ENCODE results near the gene KCNJ6.

The KCNJ6 gene

DNA sequence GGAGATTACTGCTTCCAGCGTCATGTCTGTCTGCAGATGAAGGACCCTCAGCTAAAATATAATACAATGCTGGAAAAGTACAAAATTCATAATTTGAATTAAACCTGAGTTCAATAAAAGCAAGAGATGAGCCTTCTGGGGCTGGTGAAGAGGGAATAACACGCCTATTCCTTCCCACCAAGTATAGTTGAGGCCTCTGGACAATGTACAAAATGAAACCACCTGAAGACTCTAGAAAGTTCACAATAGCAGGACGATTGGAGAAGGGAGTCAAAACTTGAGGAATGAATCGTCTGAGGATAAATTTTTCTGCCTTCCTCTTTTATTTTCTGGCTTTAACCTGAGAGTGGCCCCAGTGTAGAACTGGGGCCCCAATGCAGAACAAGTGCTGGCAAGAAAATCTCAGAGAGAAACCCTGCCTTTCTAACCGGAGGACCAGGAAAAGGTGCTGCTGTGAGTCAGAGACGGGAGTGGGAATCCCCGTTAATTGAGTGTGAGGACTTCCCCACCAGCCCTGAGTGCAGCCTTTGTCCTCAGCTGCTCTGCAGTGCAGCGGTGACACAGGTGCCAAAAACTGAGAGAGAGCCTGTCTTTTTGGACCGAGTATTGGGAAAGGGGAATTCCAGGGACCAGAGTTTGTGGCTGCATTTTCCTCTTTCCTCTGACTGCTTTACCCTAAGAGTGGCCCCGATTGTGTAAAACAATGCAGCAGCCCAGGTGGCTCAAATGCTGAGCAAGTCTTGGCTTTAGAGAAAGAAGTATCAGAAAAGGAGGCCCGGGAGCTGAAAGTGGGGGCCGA is 284.7 kb downstream of the KCNJ6 start:
- no peak for DNase-seq

DNA sequence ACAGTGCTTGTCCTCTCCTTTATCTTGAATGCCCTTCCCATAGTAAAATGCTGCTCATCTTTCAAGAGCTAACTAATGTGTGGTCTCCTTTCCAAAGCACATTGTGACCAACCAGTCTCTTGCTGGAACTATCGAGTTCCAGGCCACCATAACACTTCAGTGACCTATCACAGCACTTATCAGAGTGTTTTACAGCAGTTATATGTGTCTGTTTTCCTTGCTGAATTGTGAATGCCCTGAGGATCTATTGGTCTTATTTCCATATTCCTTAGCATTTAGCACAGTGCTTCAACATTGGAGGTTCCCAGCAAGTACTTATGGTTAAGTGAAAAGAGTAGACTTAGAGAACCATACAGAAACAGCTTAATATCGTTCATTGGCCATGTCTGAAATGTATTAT is 285.4 kb downstream of the KCNJ6 start:
- no peak for DNase-seq

DNA sequence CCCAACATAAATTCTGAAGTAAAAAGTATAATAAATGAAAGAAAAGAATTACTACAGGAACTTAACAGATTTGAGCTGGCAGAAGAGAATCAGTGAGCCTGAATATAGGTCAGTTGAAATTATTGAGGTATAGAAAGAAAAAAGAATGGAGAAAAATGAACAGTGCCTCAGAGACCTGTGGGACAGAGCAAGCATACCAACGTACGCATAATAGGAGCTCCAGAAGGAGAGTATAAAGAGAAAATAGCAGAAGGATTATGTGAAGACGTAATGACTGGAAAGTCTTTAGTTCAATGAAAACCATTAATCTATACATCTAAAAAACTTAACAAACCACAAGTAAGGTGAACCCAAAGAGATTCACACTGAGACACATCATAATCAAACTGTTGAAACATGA is 287.9 kb downstream of the KCNJ6 start:
- DNase-seq: no peak

DNA sequence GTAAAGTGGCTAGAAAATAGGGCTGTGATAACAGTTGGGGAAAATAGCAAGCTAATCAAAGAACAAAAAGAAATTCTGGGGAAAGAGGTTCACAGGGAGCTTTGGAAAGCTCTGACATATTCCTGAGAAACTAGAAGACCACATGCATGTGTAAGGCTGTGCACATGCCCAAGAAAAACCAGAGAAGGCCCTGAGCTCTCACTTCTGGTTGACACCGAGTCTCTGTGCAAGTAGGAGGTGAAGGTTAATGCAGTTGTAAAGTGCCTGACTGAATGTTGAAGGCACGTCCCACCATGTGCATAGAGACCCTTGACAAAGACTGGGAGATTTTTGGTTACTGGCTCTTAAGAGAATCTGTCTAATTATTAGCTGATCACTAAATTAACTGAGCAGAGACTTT is 288.7 kb downstream of the KCNJ6 start:
- no peak for DNase-seq

DNA sequence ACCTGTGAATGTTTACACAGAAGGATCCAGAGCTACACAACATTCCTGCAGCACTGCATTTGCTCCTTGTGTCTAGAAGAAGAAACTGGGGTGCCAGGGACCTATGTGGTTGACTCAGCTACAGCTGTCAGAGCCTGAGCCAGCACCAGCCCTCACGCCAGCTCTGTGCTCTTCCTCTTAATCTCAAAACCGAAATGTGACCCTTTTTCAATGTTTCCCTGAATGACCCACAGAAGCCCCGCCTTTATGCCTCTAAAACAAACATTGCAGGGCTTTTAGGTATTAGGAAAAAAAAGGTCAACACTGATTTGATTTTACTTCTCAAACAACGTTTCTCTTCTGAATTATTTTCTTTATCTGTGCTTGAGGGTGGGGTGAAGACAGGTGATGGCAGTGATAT is 289.2 kb downstream of the KCNJ6 start:
- DNase-seq: no peak

DNA sequence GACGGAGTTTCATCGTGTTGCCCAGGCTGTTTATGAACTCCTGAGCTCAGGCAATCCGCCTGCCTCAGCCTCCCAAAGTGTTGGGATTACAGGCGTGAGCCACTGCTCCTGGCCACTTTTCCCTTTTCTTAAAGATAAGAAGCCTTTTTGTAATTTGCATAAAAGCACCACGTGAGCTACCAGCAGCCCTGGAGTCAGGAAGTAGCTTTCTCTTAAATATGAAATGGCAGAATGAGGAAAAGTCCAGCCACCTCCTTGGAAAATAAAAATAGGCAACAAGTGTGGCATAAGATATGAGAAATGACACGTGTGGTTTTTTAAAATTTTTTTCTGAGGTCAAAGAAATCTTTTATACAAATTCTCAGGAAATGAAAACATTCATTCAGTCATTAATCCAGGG is 289.9 kb downstream of the KCNJ6 start:
- no peak for DNase-seq

DNA sequence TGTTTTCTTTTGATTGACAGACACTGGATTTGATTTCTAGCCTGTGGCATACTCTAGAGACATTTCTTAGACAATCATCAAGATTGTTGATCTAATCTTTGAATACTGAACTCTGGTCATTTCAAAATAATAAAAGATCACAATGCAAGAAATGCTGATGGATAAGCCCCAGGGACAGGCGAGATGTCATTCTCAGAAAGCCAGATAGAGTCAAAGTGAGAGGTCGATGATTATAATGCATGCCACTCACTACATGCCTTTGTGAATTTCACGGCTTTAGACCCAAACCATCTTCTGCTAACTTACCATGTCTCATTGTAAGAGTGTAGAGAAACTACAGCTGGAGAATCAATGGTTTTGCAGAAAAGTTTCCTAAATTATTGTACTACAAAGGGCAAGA is 292.6 kb downstream of the KCNJ6 start:
- no peak for DNase-seq

DNA sequence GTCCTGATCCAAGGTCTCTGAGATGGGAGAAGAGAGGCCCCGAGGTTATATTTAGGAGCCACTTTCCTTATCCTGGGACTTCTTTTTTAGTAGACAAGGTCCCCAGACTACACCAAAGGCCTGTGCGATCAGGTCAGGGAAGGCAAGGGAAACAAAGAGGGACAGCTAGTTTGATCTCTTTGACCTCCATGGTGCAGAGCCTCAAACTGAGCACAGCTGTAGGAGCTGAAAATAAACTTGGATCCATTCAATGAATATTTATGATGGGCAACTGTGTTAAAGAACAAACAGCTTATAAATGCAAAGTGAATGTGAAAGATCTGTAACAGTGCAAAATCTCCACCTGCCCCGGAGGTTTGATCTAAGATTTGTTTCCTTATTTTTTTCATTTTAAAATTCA is 293.1 kb downstream of the KCNJ6 start:
- no peak for DNase-seq

DNA sequence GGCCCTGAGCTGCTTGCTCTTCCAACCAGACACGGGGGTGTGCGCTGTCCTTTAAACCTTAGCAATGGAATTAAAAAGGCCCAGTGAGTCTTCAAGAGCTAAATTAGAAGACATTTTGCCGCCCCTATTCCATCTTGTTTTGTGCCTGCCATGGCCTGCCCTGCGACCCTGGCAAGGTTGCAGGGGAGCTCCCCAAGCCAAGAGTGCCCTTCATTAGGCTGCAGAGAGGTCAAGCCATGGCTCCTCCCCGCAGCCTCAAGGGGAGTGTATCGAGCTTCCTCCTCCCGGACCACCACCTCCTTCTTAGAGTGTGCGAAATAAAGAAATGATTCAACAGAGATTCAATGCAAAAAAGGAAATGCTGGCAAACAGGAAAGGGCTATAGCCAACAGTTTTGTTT is 293.5 kb downstream of the KCNJ6 start:
- DNase-seq: no peak

DNA sequence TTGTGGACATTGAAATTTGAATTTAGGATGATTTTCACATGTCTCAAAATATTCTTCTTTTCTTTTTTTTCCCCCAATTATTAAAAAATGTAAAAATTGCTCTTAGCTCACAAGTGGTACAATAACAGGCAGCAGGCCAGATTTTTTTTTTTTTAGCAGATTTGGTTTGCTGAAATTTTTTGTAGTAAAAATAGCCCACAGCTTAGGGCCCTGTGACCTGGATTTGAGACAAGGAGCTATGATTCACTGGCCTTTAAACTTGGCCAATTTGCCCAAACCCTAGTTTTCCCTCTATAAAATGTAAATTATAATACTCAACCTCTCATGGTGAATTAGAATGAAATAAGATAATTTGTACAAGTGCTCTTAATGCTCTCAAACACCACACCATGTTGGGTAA is 295.9 kb downstream of the KCNJ6 start:
- DNase-seq: no peak

DNA sequence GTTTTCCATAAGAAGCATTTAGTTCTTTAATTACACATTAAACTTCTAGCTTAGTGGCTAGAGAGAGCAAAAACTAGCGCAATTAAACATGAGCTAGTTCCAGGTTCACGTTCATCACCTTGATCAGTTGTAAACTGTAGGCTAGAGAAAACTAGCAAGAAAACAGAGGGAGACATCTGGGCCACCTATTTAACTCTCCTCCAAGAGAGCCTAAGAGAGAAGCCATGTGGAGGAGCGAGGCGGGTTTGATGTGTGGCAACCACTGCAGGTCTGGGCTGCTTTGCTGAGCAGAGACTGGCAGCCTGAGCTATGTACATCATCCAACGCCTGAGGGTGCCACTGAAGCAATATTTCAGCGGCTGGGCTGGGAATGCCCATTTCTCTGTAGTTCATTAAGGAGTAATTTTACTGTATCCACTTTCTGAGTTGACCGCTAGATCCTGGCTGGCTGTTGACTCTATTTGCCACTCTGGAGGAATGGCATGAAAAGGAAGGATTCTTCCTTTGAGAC is 296.7 kb downstream of the KCNJ6 start:
- DNase-seq: no peak

DNA sequence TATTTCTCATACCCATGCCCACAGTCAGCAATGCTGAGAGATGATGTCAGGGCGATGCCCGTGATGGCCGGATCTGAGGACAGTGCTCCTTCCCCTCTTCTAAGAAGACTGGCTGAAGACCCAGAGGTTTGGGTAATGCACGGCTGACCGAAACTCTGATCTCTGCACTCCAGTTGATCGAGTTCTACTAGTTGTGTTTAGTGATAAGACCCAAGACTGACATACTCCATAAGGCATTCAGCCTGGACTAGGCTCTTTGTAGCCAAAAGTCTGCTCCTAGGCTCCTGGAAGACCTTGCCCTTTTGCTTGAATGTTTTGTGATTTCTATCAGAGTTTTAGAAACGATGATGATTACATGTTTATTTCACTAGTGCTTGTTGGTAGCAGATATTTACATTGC is 298.2 kb downstream of the KCNJ6 start:
- no peak for DNase-seq

DNA sequence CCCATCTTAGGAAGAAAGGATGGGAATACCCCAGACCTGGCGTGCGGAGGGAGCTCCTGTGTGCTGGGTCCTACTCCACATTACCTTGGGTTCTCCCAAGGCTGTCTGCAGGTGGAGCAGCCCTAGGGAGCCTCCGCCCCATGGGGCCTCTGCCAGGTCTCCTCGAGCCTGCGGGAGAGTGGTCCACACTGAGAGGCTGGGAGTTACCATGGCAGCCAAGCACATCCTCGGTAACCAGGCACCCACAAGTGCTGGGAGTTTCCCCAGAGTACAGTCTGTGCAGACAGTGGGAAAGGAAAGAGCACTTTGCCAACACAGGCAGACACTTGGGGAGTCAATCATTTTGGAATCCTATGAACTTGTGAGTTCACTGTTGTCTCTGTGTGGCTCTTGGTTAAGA is 300.3 kb downstream of the KCNJ6 start:
- no peak for DNase-seq

DNA sequence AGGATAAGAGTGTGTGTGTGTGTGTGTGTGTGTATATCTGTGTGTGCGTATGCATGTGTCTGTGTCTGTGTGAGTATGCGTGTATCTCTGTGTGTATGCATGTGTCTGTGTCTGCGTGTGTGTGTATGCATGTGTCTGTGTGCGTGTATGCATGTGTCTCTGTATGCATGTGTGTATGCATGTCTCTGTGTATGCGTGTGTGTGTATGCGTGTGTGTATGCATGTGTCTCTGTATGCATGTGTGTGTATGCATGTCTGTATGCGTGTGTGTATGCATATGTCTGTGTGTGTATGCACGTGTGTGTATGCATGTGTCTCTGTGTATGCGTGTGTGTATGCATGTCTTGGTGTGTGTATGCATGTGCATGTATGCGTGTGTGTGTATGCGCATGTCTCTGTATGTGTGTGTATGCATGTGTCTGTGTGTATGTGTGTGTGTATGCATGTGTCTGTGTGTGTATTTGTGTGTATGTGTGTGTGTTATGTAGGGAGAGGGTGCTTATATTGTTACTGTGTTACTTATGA is 301.8 kb downstream of the KCNJ6 start:
- DNase-seq: no peak

DNA sequence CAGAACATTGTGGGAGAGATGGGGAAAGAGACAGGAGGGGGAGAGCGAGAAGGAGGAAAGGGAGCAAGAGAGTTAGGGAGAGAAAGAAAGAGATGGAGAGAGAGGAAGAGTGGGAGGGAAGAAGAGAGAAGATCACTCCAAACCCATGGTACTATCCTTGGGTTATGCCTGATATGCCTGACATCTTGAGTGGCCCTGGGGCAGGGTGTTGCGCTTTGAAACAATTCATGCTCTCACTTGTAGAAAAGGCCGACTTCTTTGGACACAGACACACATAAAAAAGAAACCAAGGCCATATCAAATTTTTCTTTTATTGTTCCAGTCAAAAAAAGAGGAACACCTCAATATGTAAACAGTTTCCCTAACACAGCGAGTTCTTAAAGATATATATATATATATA is 309.2 kb downstream of the KCNJ6 start:
- no peak for DNase-seq

DNA sequence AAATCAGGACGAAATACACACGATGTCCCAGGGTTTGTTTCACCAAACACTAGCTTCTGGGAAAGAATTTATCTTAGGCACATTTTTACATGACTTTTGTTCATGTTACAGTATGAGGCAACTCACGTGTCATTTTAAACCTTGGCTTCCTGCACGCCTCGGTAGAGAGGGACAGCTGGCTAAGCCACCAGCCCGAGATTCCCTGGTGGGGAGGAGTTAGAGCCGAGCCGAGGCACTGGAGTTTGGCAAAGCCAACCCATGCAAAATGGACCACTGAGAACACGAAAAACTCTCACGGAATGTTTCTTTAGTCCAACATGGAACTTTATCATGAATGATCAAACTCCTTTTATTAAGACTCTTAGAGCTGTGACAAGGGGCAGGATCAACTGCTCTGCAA is 309.7 kb downstream of the KCNJ6 start:
- DNase-seq: no peak

DNA sequence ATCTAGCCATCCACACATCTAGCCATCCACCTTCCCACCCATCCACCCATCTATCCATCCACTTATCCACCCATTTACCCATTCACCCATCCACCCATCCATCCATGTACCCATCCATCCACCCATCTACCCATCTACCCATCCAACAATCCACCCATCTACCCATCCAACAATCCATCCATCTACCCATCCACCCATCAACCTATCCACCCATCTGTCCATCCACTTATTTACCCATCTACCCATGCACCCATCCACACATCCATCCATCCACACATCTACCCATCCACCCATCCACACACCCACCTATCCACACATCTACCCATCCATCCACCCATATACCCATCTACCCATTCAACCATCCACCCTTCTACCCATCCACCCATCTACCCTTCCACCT is 311.3 kb downstream of the KCNJ6 start:
- no peak for DNase-seq

DNA sequence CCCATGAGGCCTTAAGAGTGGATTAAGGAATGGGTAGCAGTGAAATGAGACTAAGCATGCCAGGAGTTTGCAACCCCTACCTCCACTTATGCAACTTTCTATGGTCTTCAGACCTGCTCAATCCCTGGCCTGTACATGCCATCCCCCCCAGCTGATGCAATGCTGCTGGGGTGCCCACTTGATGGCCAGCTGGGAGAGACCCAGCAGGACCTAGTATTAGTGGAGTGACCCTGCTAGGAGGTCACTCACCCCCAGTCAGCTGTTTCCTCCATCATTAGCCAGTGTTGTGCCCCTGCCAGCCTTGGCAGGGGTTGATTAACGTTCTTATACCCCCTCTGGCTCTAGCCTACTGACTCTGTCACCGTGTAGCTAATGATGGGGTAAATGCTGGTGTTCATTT is 313.1 kb downstream of the KCNJ6 start:
- DNase-seq: no peak

DNA sequence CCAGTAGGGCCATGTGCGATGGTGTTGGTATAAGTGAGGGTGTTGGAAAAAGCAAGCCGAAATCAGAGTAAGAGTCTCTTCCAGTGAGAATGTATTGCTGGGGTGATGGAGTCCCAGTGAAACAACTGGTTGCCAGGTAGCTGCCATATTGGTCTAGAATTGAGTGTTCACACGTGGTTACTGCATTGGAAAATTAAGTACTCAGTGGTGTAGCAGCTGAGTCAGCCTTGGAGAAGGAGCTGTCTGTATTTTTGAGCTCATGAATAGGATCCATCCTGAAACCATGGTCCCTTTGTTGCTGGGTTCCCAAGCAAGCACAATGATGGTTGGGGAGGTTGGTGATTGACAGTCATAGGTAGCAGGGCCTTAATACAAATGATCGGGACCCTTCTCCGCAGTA is 314.3 kb downstream of the KCNJ6 start:
- no peak for DNase-seq

DNA sequence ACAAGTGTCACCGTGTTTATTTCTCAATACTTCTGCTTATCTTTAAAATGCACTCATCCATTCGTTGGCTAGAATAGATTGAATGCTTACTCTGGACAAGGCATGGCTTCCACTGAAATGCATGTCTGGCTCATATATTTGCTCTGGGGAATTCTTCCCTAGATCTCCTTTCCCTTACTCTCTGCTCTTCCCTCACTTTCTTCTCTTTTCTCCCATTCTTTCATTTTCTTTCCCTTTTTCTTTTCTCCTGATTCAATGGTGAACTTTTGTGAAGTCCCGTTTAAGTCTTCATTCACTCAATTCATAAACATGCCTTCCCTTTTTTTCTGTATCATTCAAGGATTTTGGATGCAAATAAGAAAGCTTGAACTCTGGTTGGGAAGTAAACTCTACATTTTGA is 315.2 kb downstream of the KCNJ6 start:
- DNase-seq: no peak

DNA sequence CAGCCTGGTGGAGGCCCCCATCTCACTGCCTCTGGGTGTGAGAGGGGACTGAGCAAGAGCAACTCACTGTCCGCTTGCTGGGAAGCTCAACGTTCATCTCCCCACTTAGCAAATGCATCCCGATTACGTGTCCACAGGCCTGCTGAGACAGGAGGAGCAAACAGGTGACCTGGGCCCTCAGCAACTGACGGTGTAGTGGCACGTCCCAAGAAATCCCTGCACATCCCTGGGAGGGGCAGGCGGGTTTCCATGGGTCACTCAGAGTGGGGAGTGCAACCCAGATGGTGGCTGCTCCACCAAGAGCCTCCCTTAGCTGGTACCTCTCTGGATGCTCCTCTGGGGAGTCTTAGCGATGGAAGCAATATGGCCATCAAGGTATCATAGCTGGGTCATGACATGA is 320.3 kb downstream of the KCNJ6 start:
- DNase-seq: no peak

DNA sequence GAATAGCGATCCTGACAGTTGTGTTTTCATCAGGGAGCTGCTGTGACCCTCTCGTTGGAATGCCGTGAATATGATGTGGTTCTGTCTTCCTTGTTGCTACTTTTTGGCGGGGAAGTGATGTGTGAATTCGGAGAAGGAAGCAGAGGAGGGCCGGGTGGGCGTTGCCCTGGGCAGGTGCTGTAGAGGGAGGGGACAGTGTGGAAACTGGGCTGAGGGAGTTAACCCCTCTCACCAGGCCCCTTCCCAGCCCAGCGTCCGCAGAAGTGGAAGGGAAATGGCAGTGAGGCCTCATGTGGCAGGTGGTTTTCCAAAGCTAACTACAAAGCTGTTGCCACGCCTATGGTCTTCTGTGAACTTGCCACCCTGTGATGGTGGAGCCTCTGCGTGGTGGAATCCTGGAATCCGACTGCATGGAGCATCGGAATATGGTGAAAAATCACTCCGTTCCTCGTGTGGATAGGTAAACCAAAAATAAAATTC is 321.7 kb downstream of the KCNJ6 start:
- no peak for DNase-seq

DNA sequence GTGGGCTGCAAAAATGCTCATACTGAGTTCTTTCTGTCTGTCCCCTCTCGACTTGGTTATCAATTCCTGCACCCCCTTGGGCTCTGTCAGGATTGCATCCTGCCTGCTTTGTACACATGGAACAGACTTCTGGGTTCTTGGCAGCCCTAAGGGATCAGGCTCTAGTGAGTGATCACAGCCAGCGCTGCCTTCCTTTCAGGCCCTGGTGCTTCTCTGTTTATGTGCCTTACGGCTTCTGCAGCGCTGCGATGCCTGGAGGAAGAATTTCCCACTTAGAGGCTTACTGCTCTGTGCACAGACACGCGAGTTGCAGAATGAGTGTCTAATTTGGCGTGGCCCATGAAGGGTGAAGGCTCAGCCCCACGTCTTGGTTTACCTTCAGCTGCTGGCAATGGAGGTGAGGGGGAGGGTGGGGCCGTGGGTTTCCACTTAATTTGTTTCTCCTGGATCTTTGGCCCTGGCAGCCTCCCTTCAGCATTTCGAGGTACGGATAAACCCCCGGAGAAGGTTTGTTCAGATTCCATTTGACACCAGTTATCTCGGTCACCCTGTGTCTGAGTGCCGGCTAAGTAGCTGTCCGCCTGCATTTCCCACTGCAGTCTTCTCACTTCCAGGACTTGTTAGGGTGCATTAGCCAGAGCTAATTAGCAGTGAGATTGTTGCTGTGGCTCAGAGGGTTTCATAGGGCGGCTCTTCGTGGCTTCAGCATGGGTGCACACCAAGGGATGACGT is 322.4 kb downstream of the KCNJ6 start:
- no peak for DNase-seq

DNA sequence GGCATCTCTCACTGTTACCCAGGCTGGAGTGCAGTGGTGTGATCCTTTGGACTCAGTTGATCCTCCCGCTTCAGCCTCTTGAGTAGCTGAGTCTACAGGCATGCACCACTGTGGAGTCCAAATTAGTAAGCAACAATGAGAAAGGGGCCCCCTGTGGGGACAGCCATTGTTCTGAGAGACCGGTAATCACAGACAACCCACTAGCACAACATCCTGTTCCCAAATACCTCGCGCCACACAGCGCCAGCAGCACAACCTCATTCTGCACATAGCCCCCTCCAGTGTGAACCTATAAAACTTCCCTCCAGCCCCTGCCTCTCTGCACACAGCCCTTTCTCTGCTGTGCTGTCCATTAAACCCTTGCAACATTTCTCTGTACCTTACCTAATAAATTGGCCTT is 323.2 kb downstream of the KCNJ6 start:
- DNase-seq: no peak
